ENCODE results near the gene ERP27.

Gene ERP27

GRCh38 chr12:14896521-14897169, 41.7 kb downstream of the ERP27 start:
- DNase-seq, result no peak

GRCh38 chr12:14893506-14894250, 44.7 kb downstream of the ERP27 start:
- DNase-seq, result no peak

DNA sequence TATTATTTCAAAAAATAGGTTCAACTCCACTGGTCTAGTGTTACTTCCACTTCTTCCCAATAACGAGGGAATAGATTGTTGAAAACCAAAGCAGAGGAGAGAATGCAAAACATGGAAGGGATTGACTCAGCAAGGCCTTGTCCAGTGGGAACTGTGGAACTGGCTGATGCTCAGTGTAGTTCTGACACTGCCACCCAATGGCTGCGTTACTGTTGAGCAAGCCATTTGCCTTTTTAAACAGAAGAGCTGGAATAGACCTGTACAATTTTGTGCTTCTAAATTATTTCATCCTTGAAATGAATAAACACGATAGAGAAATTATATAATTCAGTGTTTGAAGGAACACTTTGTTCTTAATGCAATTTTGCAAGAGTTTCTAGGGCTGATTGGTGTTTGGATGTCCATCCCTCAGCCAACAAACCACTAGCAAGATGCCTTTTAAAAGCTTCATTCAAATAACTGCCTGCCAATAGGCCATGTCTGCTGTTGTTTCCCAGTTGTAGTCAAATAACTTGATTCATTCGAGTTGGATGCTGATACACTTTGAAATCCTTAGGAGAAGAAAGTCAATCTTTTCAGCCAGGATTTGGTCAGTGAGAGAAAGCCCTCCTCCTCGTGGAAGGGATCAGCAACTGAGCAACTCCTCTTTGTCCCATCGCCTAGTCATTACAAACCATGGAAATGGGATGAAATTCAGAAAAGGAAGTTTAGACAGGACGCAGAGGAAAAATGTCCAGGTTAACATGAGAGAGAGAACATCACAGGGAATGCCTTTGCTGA, 45.4 kb downstream of the ERP27 start:
- no peak for DNase-seq

- DNase-seq, result no peak
These were observed 47.6 kb downstream of the ERP27 start for GRCh38 chr12:14890701-14891100.

DNA sequence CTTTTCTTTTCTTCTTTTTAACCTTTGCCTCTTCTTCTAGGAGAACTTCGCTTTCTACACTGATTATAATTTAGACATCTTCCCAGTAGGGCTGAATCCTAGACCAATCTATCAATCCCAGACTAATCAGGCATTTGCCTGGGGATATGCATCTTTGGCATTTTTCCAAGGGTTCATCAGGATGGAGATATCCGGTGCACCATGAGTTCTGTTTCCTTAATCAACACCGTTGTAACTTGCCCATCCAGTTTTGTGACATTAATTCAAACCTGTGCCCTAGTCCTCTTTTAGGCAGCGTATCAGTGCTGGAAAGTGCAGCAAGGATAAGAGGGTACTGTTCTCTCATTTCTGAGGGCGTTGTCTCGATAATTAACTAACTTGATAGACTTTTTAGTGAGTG, 52.1 kb downstream of the ERP27 start:
- DNase-seq, result no peak

DNA sequence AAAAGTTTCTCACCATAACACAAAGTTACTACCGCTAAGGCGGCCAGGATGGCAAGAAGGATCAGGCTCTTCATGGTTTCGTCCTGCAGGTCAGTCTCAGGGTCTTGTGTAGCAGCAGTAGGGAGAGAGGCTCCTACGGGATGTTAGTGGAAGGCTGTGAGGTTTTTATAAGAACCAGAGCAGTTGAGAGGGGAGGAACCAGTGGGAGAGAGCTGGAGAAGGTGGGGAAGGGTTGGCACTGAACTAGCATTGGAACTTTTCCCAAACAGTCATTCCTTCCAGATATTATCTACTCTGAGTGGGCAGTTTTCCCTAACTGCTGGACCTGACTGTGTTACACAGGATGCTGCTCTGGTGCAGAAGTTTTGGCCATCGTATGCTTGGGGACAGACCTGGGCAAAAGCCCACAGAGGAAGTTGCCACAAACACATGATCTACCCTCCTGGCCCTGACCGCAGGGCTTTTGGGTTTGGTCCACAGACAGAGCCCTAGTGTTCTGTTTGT, 52.6 kb downstream of the ERP27 start, which contains the start of gene MGP:
Gene MGP (minus strand): TSS at position 137 of the 504 bp plus-strand sequence. CDS start 63 bp downstream, at position 74.
- DNase-seq, result no peak

DNA sequence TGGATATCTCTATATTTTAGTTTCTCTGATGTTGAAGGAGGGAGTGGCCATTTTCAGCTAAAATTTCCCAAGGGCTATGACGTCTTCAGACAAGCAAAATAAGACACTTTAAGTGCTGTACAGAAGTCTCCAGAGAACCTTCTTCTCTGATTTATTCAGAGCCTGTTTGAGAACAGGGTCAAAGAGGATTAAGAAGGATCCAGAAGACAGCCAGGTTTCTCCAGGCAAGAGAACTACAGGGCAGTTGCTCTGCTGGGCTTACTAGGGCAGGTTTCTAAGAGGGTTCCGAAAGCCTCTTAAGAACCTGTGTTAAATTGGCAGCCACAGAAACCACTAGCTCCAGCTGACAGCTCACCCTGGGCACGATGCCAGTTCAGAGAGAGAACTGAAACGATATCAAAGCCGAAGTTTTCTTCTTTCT, 53.9 kb downstream of the ERP27 start:
- DNase-seq, result peak; percentile 87

DNA sequence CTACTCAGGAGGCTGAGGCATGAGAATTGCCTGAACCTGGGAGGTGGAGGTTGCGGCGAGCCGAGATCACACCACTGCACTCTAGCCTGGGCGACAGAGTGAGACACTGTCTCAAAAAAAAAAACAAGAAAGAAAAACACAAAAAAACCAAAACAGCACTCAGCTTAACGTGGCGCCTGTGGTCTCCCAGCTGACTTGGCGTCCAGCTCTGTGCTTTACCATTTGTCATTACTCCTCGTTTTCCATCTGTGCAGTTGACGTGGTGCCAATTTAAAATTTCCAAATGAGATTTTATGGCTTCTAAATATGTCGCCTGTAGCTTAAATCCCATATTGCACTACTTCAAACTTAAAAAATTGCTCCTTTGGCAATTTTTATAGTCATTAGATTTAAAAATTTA, 54.7 kb downstream of the ERP27 start:
- DNase-seq, result no peak

- DNase-seq, result no peak
These were observed 57.4 kb downstream of the ERP27 start for GRCh38 chr12:14880890-14881453.

DNA sequence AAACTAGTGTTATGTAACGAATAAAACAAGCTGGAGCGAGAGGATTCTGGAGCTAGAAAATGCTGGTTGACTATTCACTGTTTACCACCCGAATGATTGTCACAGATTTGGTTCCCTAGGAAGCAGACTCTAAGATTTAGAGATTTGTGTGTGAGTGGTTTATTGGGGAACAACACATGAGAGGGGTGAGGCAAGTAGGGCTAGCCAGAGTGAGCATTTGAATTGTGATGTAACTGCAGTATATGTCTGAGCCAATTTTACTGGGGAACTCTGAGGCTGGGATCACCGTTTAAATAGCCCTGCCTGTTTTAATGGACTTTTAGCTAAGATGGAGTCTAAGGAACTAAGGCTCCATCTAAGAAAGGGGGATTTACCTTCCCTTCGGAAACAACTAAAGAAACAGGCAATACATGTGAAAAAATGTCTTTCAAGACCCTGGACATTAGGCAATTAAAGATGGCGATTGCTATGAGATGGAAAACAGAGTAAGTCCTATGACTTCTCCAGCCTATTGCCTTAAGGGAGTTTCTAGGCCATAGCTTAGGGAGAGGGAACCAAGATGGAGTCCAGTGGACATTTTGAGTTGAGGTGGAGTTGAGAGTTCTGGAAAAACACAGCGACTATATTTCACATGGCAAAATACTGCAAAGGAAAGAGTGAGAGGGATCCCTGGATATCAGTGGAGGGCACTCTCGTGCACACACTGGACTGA, 59.0 kb downstream of the ERP27 start:
- DNase-seq, result no peak

- no peak for DNase-seq
These were observed 59.8 kb downstream of the ERP27 start for GRCh38 chr12:14878488-14878887.

DNA sequence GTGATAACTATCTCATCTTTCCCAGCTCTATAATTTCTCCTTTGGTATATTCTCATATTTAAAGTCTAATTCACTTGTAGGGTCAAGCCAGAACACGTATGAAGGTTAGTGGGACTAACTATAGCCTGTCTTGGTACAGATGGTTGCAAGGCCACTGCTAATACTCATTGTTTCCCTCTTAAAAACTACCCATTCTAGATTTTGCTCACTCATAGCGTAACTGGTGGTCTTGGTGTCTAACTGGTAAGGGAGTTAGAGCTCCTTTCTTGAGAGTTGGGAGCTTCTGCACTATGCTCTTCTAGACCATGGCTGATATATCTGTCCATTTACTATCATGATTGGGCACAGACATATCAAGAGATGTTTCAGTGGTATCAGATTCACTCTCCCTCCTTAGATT, 61.5 kb downstream of the ERP27 start:
- no peak for DNase-seq

GRCh38 chr12:14874882-14875281, 63.5 kb downstream of the ERP27 start:
- no peak for DNase-seq

DNA sequence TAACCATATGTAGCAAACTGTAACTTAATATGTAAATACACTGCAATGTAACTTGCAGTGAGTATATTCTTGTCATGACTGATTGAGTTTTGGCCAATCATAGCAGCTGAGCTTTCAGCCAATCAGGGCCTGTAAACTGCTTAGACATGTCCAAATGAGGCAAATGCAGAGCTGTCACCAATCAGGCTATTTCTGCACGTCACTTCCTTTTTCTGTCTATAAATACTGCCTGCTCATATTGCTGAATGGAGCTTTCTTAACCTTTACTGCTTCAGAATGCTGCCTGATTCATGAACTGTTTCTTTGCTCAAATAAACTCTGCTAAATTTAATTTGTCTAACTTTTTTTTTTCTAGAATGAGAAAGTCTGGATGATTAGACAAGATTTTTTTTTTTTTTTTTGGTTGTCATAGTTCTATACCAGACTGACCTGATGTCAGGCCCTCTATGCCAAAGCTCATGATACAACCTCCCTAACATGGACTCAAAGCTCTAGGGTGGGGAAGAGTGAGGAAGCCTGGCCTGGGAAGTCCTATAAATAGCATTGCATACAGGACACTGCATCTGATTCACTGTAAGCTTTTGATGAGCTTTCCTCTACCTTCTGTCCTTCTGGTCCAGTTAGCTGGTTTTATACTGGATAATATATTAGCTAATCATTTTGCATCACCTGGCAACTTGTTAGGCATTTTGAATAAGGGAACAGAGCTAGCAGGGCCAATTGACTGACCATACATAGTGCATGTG, 64.7 kb downstream of the ERP27 start:
- DNase-seq, result no peak

DNA sequence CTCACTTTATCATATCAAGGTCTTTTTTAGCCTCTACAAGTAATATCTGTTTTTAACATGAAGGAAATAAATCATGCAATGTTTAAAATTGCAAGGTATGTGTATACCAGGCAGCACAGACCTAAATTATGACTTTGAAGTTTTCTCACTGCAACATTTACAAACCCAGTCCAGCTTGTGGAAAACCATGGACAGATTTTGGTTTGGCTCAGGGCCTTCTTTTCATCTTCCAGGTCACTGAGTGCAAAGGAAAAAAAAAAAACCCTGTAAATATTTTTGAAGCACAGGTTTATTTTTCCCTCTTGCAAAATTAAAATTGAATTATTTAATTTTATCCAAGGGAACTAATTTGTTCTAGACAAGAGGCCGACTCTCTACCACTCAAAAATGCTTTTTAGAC, 66.5 kb downstream of the ERP27 start:
- DNase-seq, result no peak

DNA sequence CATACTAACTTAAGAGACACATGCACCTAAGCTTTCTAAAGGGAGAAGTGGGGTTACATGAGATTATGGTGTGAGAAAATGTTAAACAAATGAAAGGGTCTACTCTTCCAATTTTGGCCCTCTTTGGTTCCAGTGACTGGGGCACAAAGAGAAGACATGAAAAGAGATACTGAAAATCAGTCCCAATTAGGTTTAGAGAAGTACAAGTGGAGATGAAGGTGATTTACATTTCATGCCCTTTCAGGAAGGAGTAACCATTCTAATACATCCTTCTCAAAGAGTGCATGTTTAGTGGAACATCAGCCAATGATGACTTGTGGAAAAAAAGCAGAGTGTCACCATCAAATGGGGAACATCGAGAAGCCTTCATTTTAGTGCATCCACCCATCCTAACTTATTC, 67.1 kb downstream of the ERP27 start:
- DNase-seq, result no peak

GRCh38 chr12:14868916-14869506, 69.3 kb downstream of the ERP27 start:
- DNase-seq, result no peak

Data from DMS79 (cell line).